ENCODE measurements around the gene ZBTB49.

The ZBTB49 gene

GRCh38 chr4:4356106-4357041 is 66.3 kb downstream of the ZBTB49 start:
- no peak for DNase-seq (ENCODE audit: low spot score)

- DNase-seq (ENCODE audit: low spot score): no peak
Observed at GRCh38 chr4:4358093-4358854, 68.2 kb downstream of the ZBTB49 start.

- no peak for DNase-seq (ENCODE audit: low spot score)
Observed at GRCh38 chr4:4361883-4362282, 71.8 kb downstream of the ZBTB49 start.

GRCh38 chr4:4362991-4363697 is 73.1 kb downstream of the ZBTB49 start:
- no peak for DNase-seq (ENCODE audit: low spot score)

GRCh38 chr4:4364061-4364460 is 74.0 kb downstream of the ZBTB49 start:
- no peak for DNase-seq (ENCODE audit: low spot score)

- no peak for DNase-seq (ENCODE audit: low spot score)
Observed at GRCh38 chr4:4364486-4365208, 74.6 kb downstream of the ZBTB49 start.

GRCh38 chr4:4368809-4369580 is 78.9 kb downstream of the ZBTB49 start:
- no peak for DNase-seq (ENCODE audit: low spot score)

All from LoVo (cell line).